H1 (cell line): ENCODE measurements around the gene GDPD5. TPM values are rescaled to one million over a fixed set of nuclear protein-coding genes. Genes with fewer than 3 reads are reported as not detected.

ENCODE experiments used
- CTCF ChIA-PET: fragments of 300-600 bp; sonication (Branson Sonifier 250); formaldehyde crosslinking; loops from one replicate; lab custom pipeline; 2021; ENCODE audit not compliant: partially characterized antibody; lab: Charles Lee
- POLR2A ChIA-PET: fragments of 300-600 bp; sonication (Branson Sonifier 250); formaldehyde crosslinking; loops from one replicate; lab custom pipeline; 2021; ENCODE audit warnings: inconsistent platforms; ENCODE audit not compliant: partially characterized antibody; lab: Charles Lee
- DNase-seq, 2 experiments: peaks; one replicate each; pipeline versions ENCODE4 v3.0.0 to v3.0.0-alpha.2; 2010 to 2022; ENCODE audit warnings: low spot score in 2 of 2, low read depth in 1 of 2, mixed read lengths in 1 of 2
- FAIRE-seq: peaks from 2 replicates; lab custom pipeline; 2011; peaks lifted over from hg19 to GRCh38; lab: Jason Lieb, UNC
- H2AFZ ChIP-seq: 2 replicates; pipeline ENCODE4 v1.8.1; 2012; ENCODE audit warnings: low read length, inconsistent platforms
- H2AK5ac ChIP-seq: 2 replicates; pipeline ENCODE4 v1.6.1; 2013; ENCODE audit warnings: low read depth, low read length
- H2BK120ac ChIP-seq: replicated peaks from 2 replicates; pipeline ENCODE3; 2013; ENCODE audit warnings: low read depth, low read length, inconsistent platforms
- H2BK12ac ChIP-seq: 2 replicates; pipeline ENCODE4 v1.6.1; 2013; ENCODE audit warnings: low read depth, low read length
- H2BK15ac ChIP-seq: 2 replicates; pipeline ENCODE4 v1.6.1; 2013; ENCODE audit warnings: low read length
- H2BK20ac ChIP-seq: 2 replicates; pipeline ENCODE4 v1.6.1; 2013; ENCODE audit warnings: low read length
- H2BK5ac ChIP-seq: 2 replicates; pipeline ENCODE4 v1.6.1; 2013; ENCODE audit warnings: low read depth, low read length
- H3K14ac ChIP-seq: 2 replicates; pipeline ENCODE4 v1.6.1; 2013; ENCODE audit warnings: inconsistent platforms; ENCODE audit not compliant: insufficient read length
- H3K18ac ChIP-seq: 2 replicates; pipeline ENCODE4 v1.6.1; 2013; ENCODE audit warnings: low read length; ENCODE audit errors: extremely low read depth
- H3K23ac ChIP-seq: 2 replicates; pipeline ENCODE4 v1.6.1; 2013; ENCODE audit warnings: inconsistent platforms; ENCODE audit not compliant: insufficient read length
- H3K23me2 ChIP-seq: 2 replicates; pipeline ENCODE4 v1.6.1; 2013; ENCODE audit warnings: low read depth, low read length
- H3K27ac ChIP-seq: 2 replicates; pipeline ENCODE4 v1.6.1; 2011; ENCODE audit warnings: low read depth, low read length, inconsistent platforms
- H3K27me3 ChIP-seq, 4 experiments: replicated peaks in 1 of 4; 1 replicate in 1 of 4; 2 replicates in 3 of 4; pipeline versions ENCODE4 v1.6.1 to v1.8.1; 2011 to 2013; ENCODE audit warnings: low read length in 3 of 4, mild to moderate bottlenecking in 3 of 4, inconsistent platforms in 2 of 4, mixed read lengths in 2 of 4, moderate library complexity in 1 of 4; ENCODE audit not compliant: control insufficient read depth in 3 of 4, insufficient read depth in 3 of 4; ENCODE audit errors: extremely low read depth in 1 of 4
- H3K36me3 ChIP-seq, 4 experiments: 2 replicates each; pipeline versions ENCODE4 v1.6.1 to v1.8.1; 2011 to 2013; ENCODE audit warnings: mild to moderate bottlenecking in 4 of 4, low read length in 3 of 4, moderate library complexity in 2 of 4, control low read depth in 1 of 4, inconsistent platforms in 1 of 4; ENCODE audit not compliant: insufficient read depth in 4 of 4, control insufficient read depth in 2 of 4
- H3K4ac ChIP-seq: replicated peaks from 2 replicates; pipeline ENCODE3; 2013; ENCODE audit warnings: low read length, low read depth, mixed read lengths, inconsistent platforms; ENCODE audit not compliant: insufficient read length
- H3K4me1 ChIP-seq, 4 experiments: replicated peaks in 1 of 4; 1 replicate in 1 of 4; 2 replicates in 3 of 4; pipeline versions ENCODE4 v1.6.1 to v1.8.1; 2011 to 2013; ENCODE audit warnings: low read length in 3 of 4, inconsistent platforms in 2 of 4, mixed read lengths in 1 of 4; ENCODE audit not compliant: insufficient read depth in 4 of 4, control insufficient read depth in 3 of 4
- H3K4me2 ChIP-seq, 2 experiments: 2 replicates each; pipeline versions ENCODE4 v1.6.1 to v1.8.1; 2011 to 2013; ENCODE audit warnings: low read depth in 2 of 2, low read length in 2 of 2, control low read depth in 1 of 2, inconsistent platforms in 1 of 2, mild to moderate bottlenecking in 1 of 2; ENCODE audit not compliant: insufficient read depth in 1 of 2
- H3K4me3 ChIP-seq, 4 experiments: fragments of 200-600, 300-600 bp in 1 of 4; sonication (generic), shearing (Covaris generic), sonication (Bioruptor Twin) in 1 of 4; 2 replicates each; pipeline versions ENCODE4 v1.5.1 to v1.8.1; 2011 to 2016; ENCODE audit warnings: low read length in 4 of 4, low read depth in 3 of 4, control low read depth in 2 of 4, inconsistent platforms in 2 of 4, mild to moderate bottlenecking in 2 of 4, mixed read lengths in 1 of 4, moderate library complexity in 1 of 4; ENCODE audit not compliant: insufficient read depth in 2 of 4; ENCODE audit errors: extremely low read depth in 1 of 4
- H3K56ac ChIP-seq: replicated peaks from 2 replicates; pipeline ENCODE3; 2013; ENCODE audit warnings: low read depth, mild to moderate bottlenecking, mixed read lengths, low read length, inconsistent platforms; ENCODE audit not compliant: insufficient read length
- H3K79me1 ChIP-seq: 2 replicates; pipeline ENCODE4 v1.6.1; 2013; ENCODE audit warnings: low read depth, low read length, control low read depth
- H3K79me2 ChIP-seq, 2 experiments: 2 replicates each; pipeline versions ENCODE4 v1.6.1 to v1.8.1; 2012 to 2013; ENCODE audit warnings: low read length in 2 of 2, mild to moderate bottlenecking in 2 of 2, inconsistent platforms in 1 of 2; ENCODE audit not compliant: insufficient read depth in 2 of 2, control insufficient read depth in 1 of 2
- H3K9ac ChIP-seq, 4 experiments: replicated peaks in 1 of 4; 1 replicate in 1 of 4; 2 replicates in 3 of 4; pipeline versions ENCODE4 v1.6.1 to v1.8.1; 2011 to 2013; ENCODE audit warnings: low read depth in 3 of 4, low read length in 3 of 4, control low read depth in 2 of 4, mild to moderate bottlenecking in 2 of 4, moderate library complexity in 2 of 4, inconsistent platforms in 1 of 4; ENCODE audit errors: extremely low read depth in 1 of 4
- H3K9me3 ChIP-seq, 2 experiments: 2 replicates each; pipeline versions ENCODE4 v1.6.1 to v1.8.1; 2012 to 2013; ENCODE audit warnings: mild to moderate bottlenecking in 2 of 2, moderate library complexity in 2 of 2, control low read depth in 1 of 2, inconsistent platforms in 1 of 2, low read depth in 1 of 2, low read length in 1 of 2, mixed read lengths in 1 of 2; ENCODE audit not compliant: insufficient read depth in 2 of 2
- H4K20me1 ChIP-seq, 2 experiments: replicated peaks in 1 of 2; 2 replicates each; pipeline versions ENCODE3 to v1.8.1; 2011 to 2013; ENCODE audit warnings: inconsistent platforms in 2 of 2, low read length in 2 of 2, mild to moderate bottlenecking in 1 of 2; ENCODE audit not compliant: insufficient read depth in 2 of 2, control insufficient read depth in 1 of 2
- H4K5ac ChIP-seq: 2 replicates; pipeline ENCODE4 v1.6.1; 2013; ENCODE audit warnings: low read length, low read depth, mixed read lengths, inconsistent platforms; ENCODE audit not compliant: insufficient read length
- H4K8ac ChIP-seq: 2 replicates; pipeline ENCODE4 v1.8.0; 2013; ENCODE audit warnings: mild to moderate bottlenecking, moderate library complexity, low read length, inconsistent platforms; ENCODE audit not compliant: insufficient read depth; ENCODE audit errors: extremely low read depth
- H4K91ac ChIP-seq: replicated peaks from 2 replicates; pipeline ENCODE3; 2013; ENCODE audit warnings: low read length, mixed read lengths, inconsistent platforms; ENCODE audit not compliant: insufficient read length
- ASH2L ChIP-seq: fragments of 200-600, 300-600 bp; sonication (generic); IDR thresholded peaks from one replicate; pipeline ENCODE4 v1.7.1; 2017; ENCODE audit warnings: low read length
- CHD1 ChIP-seq: IDR thresholded peaks from 2 replicates; pipeline ENCODE4 v1.6.1; 2012; ENCODE audit warnings: low read depth, low read length, improper control_type of control experiment
- GABPA ChIP-seq: IDR thresholded peaks from 2 replicates; pipeline ENCODE4 v1.6.1; 2011; ENCODE audit warnings: mild to moderate bottlenecking, low read length, moderate library complexity, borderline replicate concordance; ENCODE audit not compliant: insufficient read depth
- JUN ChIP-seq: IDR thresholded peaks from 2 replicates; pipeline ENCODE4 v1.6.1; 2011; ENCODE audit warnings: low read depth, mild to moderate bottlenecking, improper control_type of control experiment, low read length
- KDM1A ChIP-seq: fragments of 200-600, 300-600 bp; sonication (generic); IDR thresholded peaks from 2 replicates; pipeline ENCODE4 v1.7.1; 2016; ENCODE audit warnings: mild to moderate bottlenecking, low read length, borderline replicate concordance
- PHF8 ChIP-seq: fragments of 200-600 bp; sonication (generic); conservative IDR thresholded peaks from 2 replicates; pipeline ENCODE4 v1.7.1; 2012; ENCODE audit warnings: low read depth, mild to moderate bottlenecking, inconsistent platforms, low read length, moderate library complexity
- POLR2A ChIP-seq, 2 experiments: IDR thresholded peaks; 1 replicate in 1 of 2; 2 replicates in 1 of 2; pipeline ENCODE4 v1.6.1; 2011; ENCODE audit warnings: low read depth in 2 of 2, low read length in 2 of 2, mild to moderate bottlenecking in 2 of 2; ENCODE audit errors: control extremely low read depth in 1 of 2
- SIRT6 ChIP-seq: IDR thresholded peaks from one replicate; pipeline ENCODE4 v1.7.1; 2012; ENCODE audit warnings: low read length, inconsistent platforms
- WGBS, 2 experiments: shearing (Covaris generic) in 1 of 2; methylation state at CpG; one replicate each; pipeline versions ENCODE4 v1.1.6 to v1.1.7; 2013 to 2015; ENCODE audit warnings: low lambda C conversion rate in 2 of 2, mixed read lengths in 2 of 2, inconsistent platforms in 1 of 2, low coverage in 1 of 2, missing lambda C conversion rate in 1 of 2; ENCODE audit not compliant: insufficient replicate concordance in 2 of 2, insufficient coverage in 1 of 2, insufficient read length in 1 of 2; ENCODE audit errors: extremely low coverage in 1 of 2, missing lambda C conversion rate in 1 of 2; 5-methylcytosine and 5-hydroxymethylcytosine counted together
- polyA plus RNA-seq, 7 experiments: library from polyadenylated mRNA; depleted of rRNA in 3 of 7; stranded (reverse) in 5 of 7; unstranded in 2 of 7; fragments of >200 nt in 5 of 7; fragments of 200-250 nt in 2 of 7; gene quantifications; 1 replicate in 5 of 7; 2 replicates in 1 of 7; 4 replicates in 1 of 7; pipeline versions ENCODE4 v1.2.1 to v1.2.3, GENCODE V29; 2011 to 2013; ENCODE audit warnings: missing spikeins in 2 of 7, mixed read lengths in 2 of 7
- total RNA-seq: library from RNA; stranded (reverse); fragmentation: NEBNext Ultra II Directional; extraction: Animal tissue kit (Norgen Biotek cat#: 25700); gene quantifications from 2 replicates; pipeline ENCODE4 v1.2.1, GENCODE V29; 2021
- TF ChIP-seq, protein P1 (sequence below), 3 experiments: IDR thresholded peaks; 1 replicate in 2 of 3; 2 replicates in 1 of 3; pipeline versions ENCODE4 v1.5.1 to v1.6.1; 2011; ENCODE audit warnings: low read length in 3 of 3, mild to moderate bottlenecking in 3 of 3, inconsistent platforms in 2 of 3, low read depth in 1 of 3, moderate library complexity in 1 of 3; ENCODE audit not compliant: insufficient read depth in 1 of 3; ENCODE audit errors: control extremely low read depth in 1 of 3

The GDPD5 gene
- total and polyA plus RNA-seq, 2 of the 8 experiments (the other 6 are each of a cell fraction or from before 2014, with no cell fraction given): 7.8 to 8.6 TPM

DNA sequence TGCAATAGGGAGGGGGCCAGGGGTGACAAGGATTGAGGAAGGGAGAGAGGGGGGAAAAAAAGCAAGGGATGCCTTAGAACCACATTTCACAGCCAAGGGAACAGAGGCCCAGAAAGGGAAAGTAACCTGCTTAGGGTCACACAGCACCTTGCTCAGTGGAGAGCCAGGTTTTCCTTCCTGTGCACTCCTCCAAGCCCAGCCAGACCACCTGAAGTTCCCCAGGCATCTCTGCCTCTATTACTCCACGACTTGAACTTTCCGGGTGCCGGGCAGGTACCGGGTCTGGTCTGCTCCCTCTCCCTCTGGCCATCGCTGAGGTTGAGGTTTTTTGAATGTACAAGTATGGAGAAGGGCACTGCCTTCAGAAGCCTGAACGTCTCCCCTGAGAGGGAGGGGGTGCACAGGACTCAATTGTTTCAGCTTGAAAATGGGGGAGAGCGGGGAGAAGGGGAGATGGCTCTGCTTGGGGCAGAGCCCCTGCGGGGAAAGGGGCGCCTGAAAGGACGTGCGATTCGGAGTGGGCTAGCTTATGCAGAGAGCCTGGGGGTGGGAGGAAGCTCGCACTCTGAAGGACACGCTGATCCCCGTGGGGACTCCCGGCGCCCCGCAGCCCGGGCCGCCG is 35.8 kb upstream of the GDPD5 start:
- CTCF ChIA-PET: interaction anchor here (0.9 to 16.9 kb wide), 9 partner anchors 9 to 116 kb away, joined by 3 to 344 read pairs (median 7); no protein-coding TSS in a partner anchor
- no peak for TF ChIP-seq POLR2A (IDR thresholded peaks at IDR 0.05; ENCODE audit: control extremely low read depth in 1 of 2, low read depth in 2 of 2, low read length in 2 of 2)
- TF ChIP-seq SIRT6: no peak
- TF ChIP-seq, protein P1, sequence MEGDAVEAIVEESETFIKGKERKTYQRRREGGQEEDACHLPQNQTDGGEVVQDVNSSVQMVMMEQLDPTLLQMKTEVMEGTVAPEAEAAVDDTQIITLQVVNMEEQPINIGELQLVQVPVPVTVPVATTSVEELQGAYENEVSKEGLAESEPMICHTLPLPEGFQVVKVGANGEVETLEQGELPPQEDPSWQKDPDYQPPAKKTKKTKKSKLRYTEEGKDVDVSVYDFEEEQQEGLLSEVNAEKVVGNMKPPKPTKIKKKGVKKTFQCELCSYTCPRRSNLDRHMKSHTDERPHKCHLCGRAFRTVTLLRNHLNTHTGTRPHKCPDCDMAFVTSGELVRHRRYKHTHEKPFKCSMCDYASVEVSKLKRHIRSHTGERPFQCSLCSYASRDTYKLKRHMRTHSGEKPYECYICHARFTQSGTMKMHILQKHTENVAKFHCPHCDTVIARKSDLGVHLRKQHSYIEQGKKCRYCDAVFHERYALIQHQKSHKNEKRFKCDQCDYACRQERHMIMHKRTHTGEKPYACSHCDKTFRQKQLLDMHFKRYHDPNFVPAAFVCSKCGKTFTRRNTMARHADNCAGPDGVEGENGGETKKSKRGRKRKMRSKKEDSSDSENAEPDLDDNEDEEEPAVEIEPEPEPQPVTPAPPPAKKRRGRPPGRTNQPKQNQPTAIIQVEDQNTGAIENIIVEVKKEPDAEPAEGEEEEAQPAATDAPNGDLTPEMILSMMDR (IDR thresholded peaks at IDR 0.05; ENCODE audit: control extremely low read depth in 1 of 3, insufficient read depth in 1 of 3, low read depth in 1 of 3, low read length in 3 of 3): no peak
- TF ChIP-seq GABPA: no peak
- TF ChIP-seq KDM1A: peak; percentile 91; the same call in 1 of the 2 replicates
- TF ChIP-seq ASH2L: peak; percentile 83
- no peak for TF ChIP-seq PHF8
- TF ChIP-seq CHD1: no peak
- no peak for TF ChIP-seq JUN

More for the DNA sequence above, 35.8 kb upstream of the GDPD5 start:
- Histone ChIP-seq H3K56ac (peak overlapping the region; percentile 20), H2BK12ac (no peak overlapping the region; the same call in 1 of the 2 replicates), H3K27ac (peak overlapping the region; percentile 95; the same call in 1 of the 2 replicates), H2BK120ac (peak overlapping the region; percentile 54), H2BK5ac (peak overlapping the region; percentile 79; the same call in 1 of the 2 replicates), H2AK5ac (no peak overlapping the region), H3K4ac (peak overlapping the region; percentile 4), H2BK20ac (peak overlapping the region; percentile 62; the same call in 1 of the 2 replicates), H3K4me3 (peak overlapping the region; percentile 62 to 93 (median 84)), H3K36me3 (peaks cover under 1 to 8% (median 4%) of the 10 kb centered on the region in 4 experiments; a peak in 7 of 8 replicates), H4K91ac (peak overlapping the region; percentile 45), H3K27me3 (no peaks in the 10 kb centered on the region), H3K23me2 (peaks cover 12% of the 10 kb centered on the region), H3K18ac (peak overlapping the region; percentile 98), H3K14ac (no peak overlapping the region), H3K9me3 (no peaks in the 10 kb centered on the region), H3K4me1 (peaks cover 10 to 57% (median 39%) of the 10 kb centered on the region in 4 experiments), H2BK15ac (no peak overlapping the region; the same call in 1 of the 2 replicates), H2AFZ (no peak overlapping the region), H4K5ac (peak overlapping the region; percentile 79), H3K9ac (peak overlapping the region in 2 of 4 experiments; percentile 33 to 38; a peak in 4 of 7 replicates), H3K23ac (no peak overlapping the region), H3K79me2 (peaks cover 11 to 48% of the 10 kb centered on the region in 2 experiments), H3K4me2 (peak overlapping the region; percentile 82 to 95), H4K8ac (no peak overlapping the region), H3K79me1 (peaks cover 8% of the 10 kb centered on the region; the same call in 1 of the 2 replicates), H4K20me1 (peaks cover 4 to 13% of the 10 kb centered on the region in 2 experiments)
- FAIRE-seq: no peak
- DNase-seq: no peak
- POLR2A ChIA-PET: interaction anchor here (0.7 to 35.1 kb wide), 14 partner anchors 2 to 161 kb away, joined by 3 to 1120 read pairs (median 6); partner anchors contain the start of genes MOGAT2 and SERPINH1
- 4% methylated on average over 19 of the region's 21 CpGs; no CpG with 5 or more reads in 1 of the 2 experiments for WGBS, 2 experiments
